ENCODE data around the gene CKMT1B.
"Not testable (repeated sequence)": the region's sequence is repeated elsewhere in the genome, so short reads cannot be mapped to it uniquely, and the experiment has no call there.

The CKMT1B gene

DNA sequence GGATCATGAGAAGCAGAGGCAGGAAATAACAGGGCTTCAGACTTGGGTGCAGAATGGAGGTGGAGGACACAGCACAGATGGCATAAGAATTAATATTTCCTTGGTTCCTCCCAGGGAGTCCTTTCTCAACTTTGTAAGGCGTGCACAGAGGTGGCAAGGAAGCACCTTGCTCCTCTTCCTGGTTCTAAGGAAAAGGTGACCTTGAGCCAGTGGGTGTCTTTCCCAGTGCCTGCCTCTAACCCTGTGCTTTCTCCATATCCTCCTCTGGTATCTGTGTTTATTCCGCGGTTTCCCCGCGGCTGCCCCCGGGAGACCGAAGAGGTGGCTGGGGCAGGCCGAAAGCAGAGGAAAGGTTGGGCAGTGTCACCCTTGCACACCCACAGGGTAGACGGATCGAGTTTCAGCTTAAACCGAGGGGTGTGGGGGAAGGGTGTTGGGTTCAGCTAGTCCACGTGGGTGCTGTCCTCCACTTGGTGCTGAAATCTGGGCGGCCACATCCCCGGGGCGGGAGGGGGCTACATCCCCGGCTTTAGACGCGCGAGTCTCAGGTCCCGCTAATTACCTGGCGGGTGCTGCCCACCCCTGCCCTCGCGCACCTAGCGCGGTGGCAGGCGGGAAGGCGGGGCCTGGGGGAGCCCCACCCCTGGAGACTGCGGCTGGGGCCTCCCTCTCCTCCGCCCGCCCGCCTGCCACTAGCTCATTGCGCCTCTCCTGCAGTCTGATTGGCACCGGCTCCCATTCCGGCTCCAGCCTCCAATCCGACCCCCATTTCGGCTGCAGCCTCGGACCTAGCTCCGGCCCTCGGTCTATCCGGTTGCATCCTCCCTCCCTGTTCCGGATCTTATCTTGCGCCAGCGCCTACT, at the start of gene CKMT1B:
CKMT1B (plus strand) TSS at position 700 of the 863 bp plus-strand sequence. CDS start 192 bp downstream, outside the sequence.
- not testable (repeated sequence) for DNase-seq (ENCODE audit: low read depth in 2 of 2)

DNA sequence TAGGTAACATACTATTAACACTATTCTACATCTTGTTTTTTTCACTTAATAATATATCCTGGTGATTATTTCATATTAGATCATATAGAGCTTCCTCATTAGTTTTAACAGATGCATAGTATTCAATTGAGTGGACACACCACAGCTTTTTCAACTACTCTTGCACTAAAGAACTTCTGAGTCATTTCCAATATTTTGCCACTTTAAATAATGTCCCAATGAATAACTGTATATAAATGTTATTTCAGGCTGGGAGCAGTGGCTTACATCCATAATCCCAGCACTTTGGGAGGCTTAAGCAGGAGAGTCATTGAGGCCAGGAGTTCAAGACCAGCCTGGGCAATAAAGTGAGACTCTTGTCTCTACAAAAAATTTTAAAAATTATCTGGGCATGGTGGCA, 49.6 kb upstream of the CKMT1B start:
- no peak for DNase-seq (ENCODE audit: low read depth in 2 of 2)

- DNase-seq (ENCODE audit: low read depth in 2 of 2), result no peak
Measured at GRCh38 chr15:43545426-43545825, 48.4 kb upstream of the CKMT1B start.

DNA sequence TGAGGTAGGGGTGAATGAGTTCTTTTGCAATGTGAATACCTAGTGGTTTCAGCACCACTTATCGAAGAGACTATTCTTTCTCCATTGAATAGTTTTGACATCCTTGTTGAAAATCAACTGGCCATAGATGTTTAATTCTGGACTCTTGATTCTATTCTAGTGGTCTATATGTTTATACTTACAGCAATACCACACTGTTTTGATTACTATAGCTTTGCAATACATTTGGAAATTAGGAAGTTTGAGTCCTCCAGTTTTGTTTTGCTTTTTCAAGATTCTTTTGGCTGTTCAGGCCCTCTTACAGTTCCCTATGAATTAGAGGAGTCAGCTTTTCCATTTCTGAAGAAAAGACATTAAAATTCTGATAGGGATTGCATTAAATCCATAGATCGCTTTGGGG, 46.3 kb upstream of the CKMT1B start:
- no peak for DNase-seq (ENCODE audit: low read depth in 2 of 2)

DNA sequence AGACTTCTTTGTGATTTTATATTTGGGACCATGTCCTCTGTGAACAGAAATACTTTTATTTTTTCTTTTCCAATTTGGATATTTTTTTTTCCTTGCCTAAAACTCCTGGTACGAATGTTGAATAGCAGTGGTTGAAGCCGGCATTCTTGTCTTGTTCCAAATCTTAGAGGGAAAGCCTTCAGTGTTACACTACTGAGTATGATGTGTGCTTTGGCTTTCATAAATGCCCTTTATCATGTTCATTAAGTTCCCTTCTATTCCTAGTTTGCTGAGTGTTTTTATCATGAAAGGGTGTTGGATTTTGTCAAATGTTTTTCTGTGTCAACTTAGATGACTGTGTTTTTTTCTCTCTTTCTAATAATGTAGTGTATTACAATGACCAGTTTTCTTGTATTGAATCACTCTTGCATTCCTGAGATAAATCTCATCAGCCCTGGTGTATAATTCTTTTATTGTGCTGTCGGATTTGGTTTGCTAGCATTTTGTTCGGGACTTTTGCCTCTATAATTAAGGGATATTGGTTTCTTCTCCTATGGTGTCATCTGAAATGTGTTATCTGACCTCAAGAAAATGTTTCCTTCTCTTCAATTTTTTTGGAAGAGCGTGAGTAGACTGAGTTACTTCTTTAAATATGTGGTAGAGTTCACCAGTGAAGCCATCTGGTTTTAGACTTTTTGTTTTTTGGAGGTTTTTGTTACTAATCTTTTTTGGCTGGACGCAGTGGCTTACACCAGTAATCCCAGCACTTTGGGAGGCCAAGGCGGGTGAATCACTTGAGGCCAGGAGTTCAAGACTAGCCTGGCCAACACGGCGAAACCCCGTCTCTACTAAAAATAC, 43.1 kb upstream of the CKMT1B start:
- DNase-seq (ENCODE audit: low read depth in 2 of 2), result no peak

DNA sequence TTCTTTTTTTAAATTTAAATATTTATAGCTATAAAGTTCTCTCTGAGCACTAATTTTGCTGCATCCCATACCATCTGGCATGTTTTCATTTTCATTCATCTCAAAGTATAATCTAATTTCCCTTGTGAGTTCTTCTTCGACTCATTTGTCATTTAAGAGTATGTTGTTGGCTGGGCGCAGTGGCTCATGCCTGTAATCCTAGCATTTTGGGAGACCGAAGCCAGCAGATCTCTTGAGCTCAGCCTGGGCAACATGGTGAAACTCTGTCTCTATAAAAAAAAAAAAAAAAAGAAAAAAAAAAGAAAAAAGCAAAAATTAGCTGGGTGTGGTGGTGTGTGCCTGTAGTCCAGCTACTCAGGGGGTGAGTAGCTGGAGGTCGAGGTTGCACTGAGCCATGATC, 41.6 kb upstream of the CKMT1B start:
- no peak for DNase-seq (ENCODE audit: low read depth in 2 of 2)

GRCh38 chr15:43552986-43553385, 40.8 kb upstream of the CKMT1B start:
- no peak for DNase-seq (ENCODE audit: low read depth in 2 of 2)

DNA sequence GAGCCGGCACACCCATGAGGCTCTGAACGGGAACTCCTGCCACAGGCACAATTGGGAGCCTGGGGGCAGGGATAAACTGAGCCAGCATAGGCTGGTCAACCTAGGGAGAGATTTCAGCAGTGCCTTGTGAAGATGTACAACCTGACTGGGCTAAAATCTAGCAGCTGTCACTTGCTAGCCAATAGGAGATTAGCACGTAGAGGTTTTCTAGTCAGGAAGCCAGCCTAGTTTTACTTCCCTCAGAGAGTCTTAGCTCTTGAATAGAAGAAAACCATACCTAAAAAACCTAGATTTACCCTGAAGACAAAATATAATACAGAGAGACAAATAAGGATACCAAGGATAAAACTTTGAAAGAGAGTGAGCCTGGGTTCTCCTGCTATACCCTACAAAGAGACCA, 31.1 kb upstream of the CKMT1B start:
- DNase-seq (ENCODE audit: low read depth in 2 of 2), result not testable (repeated sequence)

GRCh38 chr15:43563793-43564192, 30.0 kb upstream of the CKMT1B start:
- not testable (repeated sequence) for DNase-seq (ENCODE audit: low read depth in 2 of 2)

DNA sequence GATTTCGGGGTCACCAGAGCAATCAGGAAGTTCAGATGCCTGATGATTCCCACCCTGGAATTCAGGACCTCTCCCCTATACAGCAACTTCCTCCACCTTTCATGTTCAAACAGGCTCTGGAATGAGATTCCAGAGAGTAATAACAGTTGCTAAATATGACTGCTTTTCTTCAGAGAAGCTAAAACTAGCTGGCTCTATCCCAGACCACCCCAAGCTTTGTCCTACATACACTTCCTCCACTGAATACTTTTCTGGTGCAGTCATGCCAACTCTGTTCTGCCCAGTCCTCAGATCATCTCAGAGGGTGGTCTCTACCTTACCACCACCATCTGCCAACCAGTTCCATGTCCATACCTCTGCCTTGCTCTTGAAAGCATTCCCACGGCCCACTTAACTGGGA, 27.2 kb upstream of the CKMT1B start:
- DNase-seq (ENCODE audit: low read depth in 2 of 2), result not testable (repeated sequence)

GRCh38 chr15:43574607-43575006, 19.2 kb upstream of the CKMT1B start:
- DNase-seq (ENCODE audit: low read depth in 2 of 2), result not testable (repeated sequence)

DNA sequence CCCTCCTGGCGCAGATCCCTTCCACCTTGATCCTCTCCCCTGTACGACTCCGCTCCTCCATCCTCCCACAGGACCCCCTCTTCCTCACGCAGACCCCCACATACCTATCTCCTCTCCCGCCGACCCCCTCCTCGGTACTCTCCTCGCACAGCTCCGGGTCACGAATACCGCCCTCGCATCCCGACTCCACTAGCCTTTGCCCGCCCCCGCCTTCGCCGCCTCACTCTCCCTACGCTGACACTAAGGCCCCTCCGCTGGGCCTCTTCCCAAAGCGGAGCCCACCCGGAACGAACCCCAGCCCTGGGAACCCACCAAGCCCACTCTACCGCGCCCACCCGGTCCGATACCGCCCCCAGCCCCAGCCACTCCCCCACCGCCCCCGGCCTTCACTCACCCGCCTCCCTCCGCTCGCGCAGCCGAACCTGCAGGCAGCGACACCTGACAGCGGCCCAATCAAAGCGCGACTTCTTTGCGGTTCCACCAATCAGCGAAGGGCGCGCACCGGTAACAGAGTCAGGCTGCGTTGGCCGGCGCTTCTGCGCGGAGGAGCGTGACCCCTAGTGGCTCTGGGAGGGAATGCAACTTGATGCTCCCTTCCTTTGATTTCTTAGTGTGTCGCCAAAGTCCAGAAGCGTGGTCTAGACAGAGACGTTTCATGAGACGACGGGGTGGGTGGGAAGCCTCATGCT, 3.9 kb upstream of the CKMT1B start, which contains the start of gene PPIP5K1:
PPIP5K1 (minus strand) TSS at position 431 of the 689 bp plus-strand sequence. CDS start 5,704 bp downstream, outside the sequence.
- DNase-seq (ENCODE audit: low read depth in 2 of 2), result not testable (repeated sequence)

DNA sequence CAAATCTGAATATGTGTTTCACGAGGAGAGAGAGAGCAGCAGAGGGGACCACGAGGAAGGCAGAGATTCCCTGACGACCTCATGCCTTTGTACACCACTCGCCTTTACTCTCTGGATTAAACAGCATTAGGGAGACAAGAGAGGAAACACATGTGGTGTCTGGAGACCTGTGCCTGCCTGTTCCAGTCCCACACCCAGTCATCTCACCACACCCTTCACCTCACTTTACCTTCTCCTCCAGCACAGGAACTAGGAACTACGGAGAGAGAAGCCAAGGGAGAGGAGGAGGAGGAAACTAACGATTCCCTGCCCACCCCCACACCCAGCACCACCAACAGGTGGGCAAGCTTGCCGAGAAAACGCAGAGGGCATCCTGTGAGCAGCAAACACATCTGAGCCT, 986 bp upstream of the CKMT1B start:
- not testable (repeated sequence) for DNase-seq (ENCODE audit: low read depth in 2 of 2)

DNA sequence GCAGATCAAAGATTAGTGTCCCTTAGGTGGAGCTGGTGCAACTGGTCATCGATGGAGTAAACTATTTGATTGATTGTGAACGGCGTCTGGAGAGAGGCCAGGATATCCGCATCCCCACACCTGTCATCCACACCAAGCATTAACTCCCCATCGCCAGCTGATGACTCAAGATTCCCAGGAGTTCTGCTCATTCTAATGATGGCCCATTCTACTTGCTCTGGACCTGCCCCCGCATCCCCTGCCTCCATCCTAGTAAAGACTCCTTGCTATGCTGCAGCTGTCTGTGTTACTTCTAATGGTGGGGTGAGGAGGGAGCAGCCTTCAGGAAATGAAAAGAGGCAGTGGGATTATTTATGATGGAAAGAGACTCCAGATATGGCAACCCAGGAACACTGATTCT, 5.3 kb downstream of the CKMT1B start:
- DNase-seq (ENCODE audit: low read depth in 2 of 2), result not testable (repeated sequence)

GRCh38 chr15:43600200-43600599, 6.4 kb downstream of the CKMT1B start:
- DNase-seq (ENCODE audit: low read depth in 2 of 2), result not testable (repeated sequence)

DNA sequence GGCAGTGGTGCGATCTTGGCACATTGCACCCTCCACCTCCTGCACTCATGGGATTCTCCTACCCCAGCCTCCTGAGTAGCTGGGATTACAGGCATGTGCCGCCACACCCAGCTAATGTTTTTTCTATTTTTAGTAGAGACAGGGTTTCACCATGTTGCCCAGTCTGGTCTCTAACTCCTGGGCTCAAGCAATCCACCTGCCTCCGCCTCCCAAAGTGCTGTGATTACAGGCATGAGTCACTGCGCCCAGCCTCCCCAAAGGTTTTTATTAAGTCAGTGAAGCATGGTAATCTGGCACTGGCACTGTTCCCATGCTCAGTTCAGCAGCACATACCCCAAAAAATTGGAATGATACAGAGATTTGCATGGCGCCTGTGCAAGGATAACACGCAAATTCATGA, 8.4 kb downstream of the CKMT1B start:
- DNase-seq (ENCODE audit: low read depth in 2 of 2), result not testable (repeated sequence)

DNA sequence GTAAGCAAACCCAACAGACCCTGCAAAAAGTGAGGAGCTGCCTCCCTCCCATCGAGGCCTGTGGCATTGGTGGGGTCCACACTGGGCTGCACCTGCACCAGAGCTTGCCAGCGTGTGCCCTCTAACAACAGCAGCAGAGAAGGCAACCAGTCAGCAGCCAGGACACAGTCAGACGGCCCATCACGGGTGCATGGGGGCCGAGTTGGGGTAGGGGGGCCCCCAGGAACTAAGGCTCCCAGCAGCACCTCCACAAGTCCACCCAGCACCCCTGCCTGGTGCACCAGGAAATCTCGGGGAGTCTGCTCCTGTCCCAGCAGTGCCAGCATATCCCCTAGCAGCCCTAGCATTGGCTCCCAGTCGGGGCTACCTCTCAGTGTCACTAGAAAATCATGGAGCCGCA, 23.9 kb downstream of the CKMT1B start:
- not testable (repeated sequence) for DNase-seq (ENCODE audit: low read depth in 2 of 2)

DNA sequence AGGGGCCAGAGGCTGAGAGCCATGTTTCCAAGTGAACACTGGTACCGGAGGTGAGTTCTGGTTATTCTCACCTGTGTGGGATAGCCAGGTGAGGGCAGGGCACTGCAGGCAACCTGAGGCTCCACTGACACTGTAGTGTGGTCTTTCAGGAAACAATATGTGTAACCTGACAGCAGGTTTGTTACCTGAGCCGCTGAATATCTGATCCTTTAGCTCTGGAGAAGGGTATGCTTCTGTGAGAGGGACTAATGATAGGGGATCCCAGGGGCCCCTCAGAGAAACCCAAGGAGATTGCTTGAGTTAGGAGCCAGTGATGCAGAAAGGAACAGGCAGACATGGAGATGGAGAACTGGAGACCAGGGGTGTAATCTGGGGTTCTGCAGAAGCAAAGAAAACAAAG, 24.9 kb downstream of the CKMT1B start, which contains the start of gene STRC:
STRC (minus strand) TSS at position 101 of the 400 bp plus-strand sequence; CDS start at position 23, 78 bp downstream.
- not testable (repeated sequence) for DNase-seq (ENCODE audit: low read depth in 2 of 2)

- not testable (repeated sequence) for DNase-seq (ENCODE audit: low read depth in 2 of 2)
Measured at GRCh38 chr15:43622068-43622799, 28.4 kb downstream of the CKMT1B start.

GRCh38 chr15:43625106-43625505, 31.3 kb downstream of the CKMT1B start:
- DNase-seq (ENCODE audit: low read depth in 2 of 2), result no peak

DNA sequence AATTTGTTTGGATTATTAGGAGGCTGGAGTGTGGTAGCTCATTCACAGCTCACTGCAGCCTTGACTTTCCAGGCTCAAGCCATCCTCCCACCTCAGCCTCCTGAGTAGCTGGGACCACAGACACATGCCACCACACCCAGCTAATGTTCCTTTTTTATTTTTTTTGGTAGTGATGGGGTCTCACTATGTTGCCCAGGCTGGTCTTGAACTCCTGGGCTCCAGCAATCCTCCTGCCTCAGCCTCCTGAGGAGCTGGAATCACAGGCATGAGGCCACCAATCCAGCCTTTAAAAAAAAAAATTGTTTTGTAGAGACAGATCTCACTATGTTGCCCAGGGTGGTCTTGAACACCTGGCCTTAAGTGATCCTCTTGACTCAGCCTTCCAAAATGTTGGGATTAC, 33.1 kb downstream of the CKMT1B start:
- not testable (repeated sequence) for DNase-seq (ENCODE audit: low read depth in 2 of 2)

All from stimulated activated CD8-positive, alpha-beta memory T cell treated with anti-CD3 and anti-CD28 coated beads, Interleukin-15, amount 100 ng/mL, for 48 hours (primary cell).